ENCODE data around the gene SLC2A13.

- TF ChIP-seq POLR2A (IDR thresholded peaks at IDR 0.05), result no peak
- no peak for TF ChIP-seq CTCF (IDR thresholded peaks at IDR 0.05 in 4 of 5, conservative IDR thresholded peaks at IDR 0.05 in 1 of 5)
Observed at GRCh38 chr12:39830852-39831520, 274.9 kb downstream of the SLC2A13 start.
